IMR-90 (cell line): ENCODE data around the gene CGRRF1. TPM values are rescaled to one million over a fixed set of nuclear protein-coding genes. Genes with fewer than 3 reads are reported as not detected.

Source experiments
- ATAC-seq: fragments of 200-7000 bp; cut with Tn5 transposase; 2 replicates; pipeline ENCODE4 v1.9.1; 2020; ENCODE audit warnings: low read depth, mild to moderate bottlenecking, moderate library complexity
- BruUV-seq: library from RNA; stranded (reverse); fragments of 400-500 nt; replicated peaks from 2 replicates; lab custom pipeline; 2021; lab: Mats Ljungman, UMichigan
- CTCF ChIA-PET: fragments of 300-600 bp; formaldehyde crosslinking; extraction: SDS; loops from one replicate; lab custom pipeline; 2021; ENCODE audit warnings: antibody characterized with exemption; lab: Yijun Ruan, JAX
- POLR2A ChIA-PET: fragments of 300-600 bp; sonication (Branson Sonifier 250); formaldehyde crosslinking; loops from one replicate; lab custom pipeline; 2022; ENCODE audit warnings: antibody characterized with exemption; ENCODE audit not compliant: unreplicated experiment; lab: Charles Lee
- DNase-seq: peaks from one replicate; pipeline ENCODE4 v3.0.0; 2013
- H2AFZ ChIP-seq: replicated peaks from 2 replicates; pipeline ENCODE3; 2013; ENCODE audit warnings: low read length, mild to moderate bottlenecking; ENCODE audit not compliant: poor library complexity
- H2AK5ac ChIP-seq: 2 replicates; pipeline ENCODE4 v1.6.1; 2013; ENCODE audit warnings: low read depth, low read length, inconsistent platforms
- H2AK9ac ChIP-seq: replicated peaks from 2 replicates; pipeline ENCODE3; 2013; ENCODE audit warnings: mild to moderate bottlenecking, low read depth, low read length, moderate library complexity; ENCODE audit not compliant: poor library complexity
- H2BK120ac ChIP-seq: 2 replicates; pipeline ENCODE4 v1.6.1; 2013; ENCODE audit warnings: low read depth, low read length, inconsistent platforms
- H2BK15ac ChIP-seq: 3 replicates; pipeline ENCODE4 v1.6.1; 2013; ENCODE audit warnings: low read depth, low read length, inconsistent platforms
- H2BK20ac ChIP-seq: 2 replicates; pipeline ENCODE4 v1.6.1; 2013; ENCODE audit warnings: low read depth, mild to moderate bottlenecking, inconsistent platforms, low read length, moderate library complexity
- H2BK5ac ChIP-seq: 2 replicates; pipeline ENCODE4 v1.6.1; 2013; ENCODE audit warnings: mild to moderate bottlenecking, low read depth, low read length, inconsistent platforms; ENCODE audit not compliant: poor library complexity, severe bottlenecking
- H3K14ac ChIP-seq: replicated peaks from 2 replicates; pipeline ENCODE4 v1.6.1; 2013; ENCODE audit warnings: low read depth, low read length, inconsistent platforms
- H3K18ac ChIP-seq: 2 replicates; pipeline ENCODE4 v1.6.1; 2013; ENCODE audit warnings: low read depth, low read length, control low read depth
- H3K23ac ChIP-seq: 2 replicates; pipeline ENCODE4 v1.6.1; 2013; ENCODE audit warnings: low read depth, low read length, inconsistent platforms
- H3K27ac ChIP-seq: 2 replicates; pipeline ENCODE4 v1.5.1; 2013; ENCODE audit warnings: mild to moderate bottlenecking, control low read depth, low read length; ENCODE audit not compliant: insufficient read depth
- H3K27me3 ChIP-seq: 2 replicates; pipeline ENCODE4 v1.6.1; 2013; ENCODE audit warnings: low read length; ENCODE audit not compliant: control insufficient read depth, insufficient read depth
- H3K36me3 ChIP-seq: 2 replicates; pipeline ENCODE4 v1.6.1; 2013; ENCODE audit warnings: low read length, mixed read lengths; ENCODE audit not compliant: control insufficient read depth, insufficient read depth
- H3K4ac ChIP-seq: 2 replicates; pipeline ENCODE4 v1.6.1; 2013; ENCODE audit warnings: low read depth, low read length, inconsistent platforms
- H3K4me1 ChIP-seq: 2 replicates; pipeline ENCODE4 v1.6.1; 2013; ENCODE audit warnings: low read length, mixed read lengths; ENCODE audit not compliant: control insufficient read depth, insufficient read depth
- H3K4me2 ChIP-seq: 2 replicates; pipeline ENCODE4 v1.6.1; 2013; ENCODE audit warnings: low read depth, mild to moderate bottlenecking, control low read depth, low read length, moderate library complexity
- H3K4me3 ChIP-seq: 2 replicates; pipeline ENCODE4 v1.5.1; 2013; ENCODE audit warnings: low read depth, mild to moderate bottlenecking, control low read depth, low read length, moderate library complexity; ENCODE audit not compliant: insufficient read depth
- H3K56ac ChIP-seq: 2 replicates; pipeline ENCODE4 v1.6.1; 2013; ENCODE audit warnings: low read length, inconsistent platforms; ENCODE audit not compliant: insufficient read depth; ENCODE audit errors: extremely low read depth
- H3K79me1 ChIP-seq, 2 experiments: 2 replicates each; pipeline ENCODE4 v1.6.1; 2013; ENCODE audit warnings: low read length in 2 of 2, inconsistent platforms in 1 of 2, low read depth in 1 of 2
- H3K9ac ChIP-seq: 2 replicates; pipeline ENCODE4 v1.6.1; 2013; ENCODE audit warnings: low read depth, low read length, control low read depth
- H3K9me1 ChIP-seq: 2 replicates; pipeline ENCODE4 v1.6.1; 2013; ENCODE audit warnings: low read length, inconsistent platforms; ENCODE audit not compliant: insufficient read depth
- H3K9me3 ChIP-seq: 2 replicates; pipeline ENCODE4 v1.6.1; 2013; ENCODE audit warnings: low read length; ENCODE audit not compliant: control insufficient read depth, insufficient read depth
- H4K20me1 ChIP-seq: 2 replicates; pipeline ENCODE4 v1.6.1; 2013; ENCODE audit warnings: low read length, inconsistent platforms; ENCODE audit not compliant: insufficient read depth
- H4K5ac ChIP-seq: 2 replicates; pipeline ENCODE4 v1.6.1; 2013; ENCODE audit warnings: mild to moderate bottlenecking, low read depth, low read length, control low read depth
- H4K8ac ChIP-seq, 2 experiments: 2 replicates each; pipeline ENCODE4 v1.6.1; 2013; ENCODE audit warnings: low read depth in 2 of 2, low read length in 2 of 2, control low read depth in 1 of 2, inconsistent platforms in 1 of 2
- H4K91ac ChIP-seq: 2 replicates; pipeline ENCODE4 v1.6.1; 2013; ENCODE audit warnings: low read depth, low read length, inconsistent platforms; ENCODE audit not compliant: insufficient read depth
- CEBPB ChIP-seq: IDR thresholded peaks from 2 replicates; pipeline ENCODE4 v1.6.1; 2012; ENCODE audit warnings: low read depth, low read length, improper control_type of control experiment
- MAZ ChIP-seq: IDR thresholded peaks from 2 replicates; pipeline ENCODE4 v1.6.1; 2012; ENCODE audit warnings: low read depth, mild to moderate bottlenecking, low read length, improper control_type of control experiment, moderate library complexity, borderline replicate concordance
- whole genome bisulfite sequencing, 2 experiments: methylation state at CpG; one replicate each; pipeline versions ENCODE4 v1.1.5 to v1.1.7; 2013; ENCODE audit warnings: missing lambda C conversion rate in 2 of 2; ENCODE audit not compliant: insufficient read length in 1 of 2; ENCODE audit errors: extremely low coverage in 2 of 2; 5-methylcytosine and 5-hydroxymethylcytosine counted together
- dilution Hi-C: fragments of 300-500 bp; cut with HindIII; formaldehyde crosslinking; loops from one replicate; pipeline ENCODE4 v1.14.3; 2018; ENCODE audit warnings: low sequenced_read_pairs; ENCODE audit not compliant: unreplicated experiment
- in situ Hi-C: fragments of 300-500 bp; cut with MboI; formaldehyde crosslinking; loops from 3 replicates; pipeline ENCODE4 v1.14.3; 2019; ENCODE audit warnings: low sequenced_read_pairs, inconsistent platforms, mixed read lengths
- intact Hi-C: fragments of 100-400 bp; cut with micrococcal nuclease; formaldehyde crosslinking; loops from 2 replicates; pipeline ENCODE4 v1.10.0; 2022
- polyA plus RNA-seq, 3 experiments: library from polyadenylated mRNA; depleted of rRNA; stranded (reverse); fragments of >200 nt; gene quantifications; 2 replicates each; pipeline ENCODE4 v1.2.3, GENCODE V29; 2012; ENCODE audit warnings: low replicate concordance in 1 of 3
- total RNA-seq: library from RNA; depleted of rRNA; stranded (reverse); fragments of >200 nt; gene quantifications from 2 replicates; pipeline ENCODE4 v1.2.3, GENCODE V29; 2012

The CGRRF1 gene
- total and polyA plus RNA-seq, 2 of the 4 experiments (the other 2 are of a cell fraction): 6.0 to 13.8 TPM

DNA sequence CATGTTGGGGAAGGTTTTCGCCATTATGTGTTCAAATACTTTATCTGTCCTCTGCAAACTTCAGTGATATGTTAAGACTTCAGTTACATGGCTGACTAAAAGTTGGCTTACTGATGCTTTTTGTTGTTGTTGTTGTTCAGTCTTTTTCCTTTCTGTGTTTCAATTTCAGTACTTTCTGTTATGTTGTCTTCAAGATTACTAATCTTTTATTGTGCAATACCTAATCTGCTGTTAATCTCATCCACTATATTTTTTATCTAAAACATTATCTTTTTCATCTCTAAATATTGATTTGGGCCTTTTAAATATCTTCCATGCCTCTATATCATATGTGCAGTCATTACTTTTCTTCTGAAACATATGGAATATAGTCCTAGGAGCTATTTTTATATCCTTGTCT lies 7.0 kb downstream of the CGRRF1 start:
- no peak overlapping the region for H4K8ac ChIP-seq
- DNase-seq (no peak), ATAC-seq (no peak)
- H3K4me3 ChIP-seq: no peak overlapping the region
- no peak overlapping the region for H3K14ac ChIP-seq
- in situ Hi-C loops (no loop called here), dilution Hi-C loops (no loop called here), intact Hi-C loops (no loop called here)
- H3K79me1 ChIP-seq: peaks cover 17 to 49% of the 10 kb centered on the region in 2 experiments; a peak in 3 of 4 replicates
- H3K4me2 ChIP-seq: no peak overlapping the region
- BruUV-seq: no TSS peak
- no peak overlapping the region for H2BK5ac ChIP-seq
- no peak overlapping the region for H2BK120ac ChIP-seq
- no peak overlapping the region for H3K4ac ChIP-seq
- no peak overlapping the region for H3K9ac ChIP-seq
- H3K56ac ChIP-seq: no peak overlapping the region
- no peaks in the 10 kb centered on the region for H3K9me3 ChIP-seq
- H2AK5ac ChIP-seq: no peak overlapping the region
- no peaks in the 10 kb centered on the region for H3K4me1 ChIP-seq
- no peaks in the 10 kb centered on the region for H3K27me3 ChIP-seq
- no CpG with 5 or more reads among the region's 1 CpG for WGBS, 2 experiments
- H4K91ac ChIP-seq: no peak overlapping the region
- H3K9me1 ChIP-seq: 0 out of 2 replicates have a peak, but pooled peaks cover 3% of the 10 kb centered on the region
- H4K5ac ChIP-seq: no peak overlapping the region
- no peak overlapping the region for H2BK20ac ChIP-seq
- TF ChIP-seq CEBPB (peak; percentile 80), MAZ (no peak)
- H4K20me1 ChIP-seq: peaks cover 4% of the 10 kb centered on the region; the same call in 1 of the 2 replicates
- no peak overlapping the region for H2BK15ac ChIP-seq
- H3K23ac ChIP-seq: no peak overlapping the region
- H3K27ac ChIP-seq: no peak overlapping the region
- H3K18ac ChIP-seq: no peak overlapping the region
- CTCF ChIA-PET: no interaction called here
- POLR2A ChIA-PET: no interaction called here
- no peak overlapping the region for H2AFZ ChIP-seq
- H3K36me3 ChIP-seq: 0 out of 2 replicates have a peak, but pooled peaks cover 3% of the 10 kb centered on the region
- no peak overlapping the region for H2AK9ac ChIP-seq
